ENCODE measurements around the gene CATSPER1.
"Not testable (repeated sequence)": the region's sequence is repeated elsewhere in the genome, so short reads cannot be mapped to it uniquely, and the experiment has no call there.

CATSPER1 gene

GRCh38 chr11:66020618-66021357 lies 5.5 kb downstream of the CATSPER1 start:
- in situ Hi-C loops (cut with MboI; ENCODE audit: low sequenced_read_pairs) = no loop called here

GRCh38 chr11:66020212-66020611 lies 6.1 kb downstream of the CATSPER1 start:
- in situ Hi-C loops (cut with MboI; ENCODE audit: low sequenced_read_pairs) = no loop called here

DNA sequence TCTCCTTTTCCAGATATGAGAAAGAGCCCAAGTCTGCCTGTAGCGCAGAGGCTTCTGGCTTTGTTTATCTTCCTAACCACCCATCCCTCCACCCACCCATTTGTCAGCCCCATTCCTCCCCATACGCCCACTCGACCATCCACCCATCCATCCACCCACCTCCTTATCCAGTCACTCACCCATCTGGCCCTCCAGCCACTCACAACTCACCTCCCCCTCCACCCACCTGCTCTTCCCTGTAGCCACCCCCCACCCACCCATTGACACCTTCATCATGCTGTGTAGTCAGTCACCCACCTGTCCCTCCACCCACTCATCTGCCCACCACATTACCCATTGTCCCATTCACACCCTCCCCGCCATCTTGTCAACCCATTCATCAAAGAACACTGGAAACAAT lies 9.0 kb downstream of the CATSPER1 start:
- in situ Hi-C loops (cut with MboI; ENCODE audit: low sequenced_read_pairs) = no loop called here

DNA sequence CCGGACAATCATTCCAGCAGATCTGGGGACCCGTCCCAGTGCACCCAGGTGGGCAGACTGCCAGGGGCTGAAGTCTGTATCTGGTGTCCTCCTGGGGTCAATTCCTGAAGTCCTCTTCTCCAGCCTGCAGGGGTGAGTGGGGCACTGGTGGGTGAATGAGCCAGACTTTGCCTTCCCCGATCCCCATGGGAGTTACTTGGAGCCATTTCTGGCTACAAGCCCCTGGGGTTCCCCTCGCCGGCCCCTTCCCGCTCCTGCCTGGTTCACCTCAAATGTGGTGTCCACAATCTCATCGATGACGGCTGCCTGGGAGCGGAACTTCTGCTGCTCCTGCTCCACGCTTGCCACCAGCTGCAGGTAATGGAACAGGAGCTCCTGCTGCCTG lies 9.5 kb downstream of the CATSPER1 start:
- in situ Hi-C loops (cut with MboI; ENCODE audit: low sequenced_read_pairs) = no loop called here

GRCh38 chr11:66015936-66016792 lies 10.1 kb downstream of the CATSPER1 start:
- in situ Hi-C loops (cut with MboI; ENCODE audit: low sequenced_read_pairs) = no loop called here

DNA sequence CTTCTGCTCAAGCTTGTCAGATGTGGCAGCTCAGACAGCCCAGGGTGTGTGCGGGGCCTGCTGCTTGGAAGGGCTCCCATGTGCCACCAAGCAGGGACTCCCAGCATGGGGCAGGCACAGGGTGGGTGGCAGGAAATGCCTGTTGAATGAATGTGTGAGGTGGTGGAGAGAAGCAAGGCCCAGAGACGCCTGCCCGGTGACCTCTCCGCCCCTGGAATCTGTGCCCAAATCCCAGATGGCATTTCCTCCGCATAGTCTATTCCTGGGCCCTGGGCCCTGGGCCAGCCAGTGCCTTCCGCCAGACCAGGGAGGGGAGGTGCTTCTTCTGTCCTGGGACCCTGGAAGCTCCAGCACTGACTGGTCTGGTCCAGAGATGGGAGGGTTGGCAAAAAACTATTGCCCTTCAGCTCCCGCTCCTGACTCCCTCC lies 10.8 kb downstream of the CATSPER1 start:
- in situ Hi-C loops (cut with MboI; ENCODE audit: low sequenced_read_pairs) = no loop called here

- in situ Hi-C loops (cut with MboI; ENCODE audit: low sequenced_read_pairs) = no loop called here
Measured at GRCh38 chr11:66014804-66015453, 11.3 kb downstream of the CATSPER1 start.

DNA sequence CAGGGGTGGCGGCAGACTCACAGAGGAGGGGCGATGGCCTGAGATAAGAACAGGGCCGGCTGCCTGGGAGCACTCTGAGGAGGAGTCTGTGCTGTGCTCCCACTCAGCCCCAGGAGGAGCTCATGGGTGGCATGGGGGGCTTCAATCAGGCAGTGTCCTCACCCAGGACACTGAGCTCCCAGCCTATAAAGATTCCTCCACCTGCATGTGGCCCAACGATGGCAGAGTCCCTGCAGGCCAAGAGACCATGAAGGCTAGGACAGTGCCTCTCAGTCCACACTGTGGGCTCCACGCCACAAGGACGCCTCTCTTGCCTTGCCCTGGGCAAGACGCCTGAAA lies 12.5 kb downstream of the CATSPER1 start:
- in situ Hi-C loops (cut with MboI; ENCODE audit: low sequenced_read_pairs) = no loop called here

- in situ Hi-C loops (cut with MboI; ENCODE audit: low sequenced_read_pairs) = no loop called here
Measured at GRCh38 chr11:66012946-66013761, 13.1 kb downstream of the CATSPER1 start.

- in situ Hi-C loops (cut with MboI; ENCODE audit: low sequenced_read_pairs) = no loop called here
Measured at GRCh38 chr11:66012371-66012945, 13.8 kb downstream of the CATSPER1 start.

DNA sequence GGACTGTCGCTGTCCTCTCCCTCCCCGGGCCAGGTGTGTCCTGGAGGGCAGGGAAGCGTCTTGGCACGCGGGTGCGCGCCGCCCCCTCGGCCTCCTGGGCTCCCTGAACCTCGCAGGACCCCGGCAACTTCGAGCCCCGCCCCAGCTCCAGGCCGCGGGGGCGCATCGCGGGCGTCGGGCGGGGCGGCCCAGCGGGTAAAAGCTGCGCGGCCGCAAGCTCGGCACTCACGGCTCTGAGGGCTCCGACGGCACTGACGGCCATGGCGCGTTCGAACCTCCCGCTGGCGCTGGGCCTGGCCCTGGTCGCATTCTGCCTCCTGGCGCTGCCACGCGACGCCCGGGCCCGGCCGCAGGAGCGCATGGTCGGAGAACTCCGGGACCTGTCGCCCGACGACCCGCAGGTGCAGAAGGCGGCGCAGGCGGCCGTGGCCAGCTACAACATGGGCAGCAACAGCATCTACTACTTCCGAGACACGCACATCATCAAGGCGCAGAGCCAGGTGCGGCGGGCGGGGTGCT lies 14.4 kb downstream of the CATSPER1 start, which contains the start of gene CST6:
CST6 (plus strand) TSS at position 224 of the 519 bp plus-strand sequence; CDS start at position 261, 37 bp downstream.
- in situ Hi-C loops (cut with MboI; ENCODE audit: low sequenced_read_pairs) = no loop called here

DNA sequence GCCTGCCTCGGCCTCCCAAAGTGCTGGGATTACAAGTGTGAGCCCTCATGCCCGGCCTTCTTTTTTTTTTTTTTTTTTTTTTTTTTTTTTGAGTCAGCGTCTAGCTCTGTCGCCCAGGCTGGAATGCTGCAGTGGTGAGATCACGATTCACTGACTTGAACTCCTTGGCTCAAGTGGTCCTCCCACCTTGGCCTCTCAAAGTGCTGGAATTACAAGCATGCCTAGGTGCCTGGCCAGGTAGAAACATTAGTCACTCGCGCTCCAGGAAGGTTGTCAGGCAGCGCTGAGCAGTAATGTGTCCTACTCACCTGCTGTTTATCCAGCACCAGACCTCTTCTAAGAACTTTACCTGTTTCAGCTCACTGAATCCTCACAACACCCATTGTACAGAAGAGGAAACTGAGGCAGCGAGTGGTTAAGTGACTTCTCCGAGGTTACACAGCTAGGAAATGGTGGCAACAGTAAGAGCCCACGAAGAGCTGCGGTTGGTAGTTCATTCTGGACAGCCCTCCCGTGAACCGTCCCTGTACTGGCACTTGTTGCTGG lies 15.0 kb downstream of the CATSPER1 start:
- in situ Hi-C loops (cut with MboI; ENCODE audit: low sequenced_read_pairs) = no loop called here

DNA sequence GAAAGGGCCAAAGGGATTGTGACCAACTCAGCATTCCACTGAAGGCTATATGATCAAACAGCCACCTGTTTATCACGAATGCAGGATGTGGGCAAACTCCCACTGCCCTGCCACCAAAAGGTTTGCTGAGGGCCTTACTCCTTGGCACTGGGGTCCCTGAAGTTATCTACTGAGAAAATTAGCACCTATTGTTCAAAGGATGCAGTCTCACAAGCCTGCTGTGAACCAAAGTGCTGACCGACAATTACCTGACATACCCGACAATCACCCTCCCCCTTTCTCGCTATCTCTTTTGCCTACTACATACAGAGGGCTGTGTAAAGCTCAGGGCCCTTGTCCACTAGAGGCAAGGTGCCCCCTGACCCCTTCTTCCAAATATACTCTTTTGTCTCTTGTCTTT lies 16.2 kb downstream of the CATSPER1 start:
- in situ Hi-C loops (cut with MboI; ENCODE audit: low sequenced_read_pairs) = not testable (repeated sequence)

DNA sequence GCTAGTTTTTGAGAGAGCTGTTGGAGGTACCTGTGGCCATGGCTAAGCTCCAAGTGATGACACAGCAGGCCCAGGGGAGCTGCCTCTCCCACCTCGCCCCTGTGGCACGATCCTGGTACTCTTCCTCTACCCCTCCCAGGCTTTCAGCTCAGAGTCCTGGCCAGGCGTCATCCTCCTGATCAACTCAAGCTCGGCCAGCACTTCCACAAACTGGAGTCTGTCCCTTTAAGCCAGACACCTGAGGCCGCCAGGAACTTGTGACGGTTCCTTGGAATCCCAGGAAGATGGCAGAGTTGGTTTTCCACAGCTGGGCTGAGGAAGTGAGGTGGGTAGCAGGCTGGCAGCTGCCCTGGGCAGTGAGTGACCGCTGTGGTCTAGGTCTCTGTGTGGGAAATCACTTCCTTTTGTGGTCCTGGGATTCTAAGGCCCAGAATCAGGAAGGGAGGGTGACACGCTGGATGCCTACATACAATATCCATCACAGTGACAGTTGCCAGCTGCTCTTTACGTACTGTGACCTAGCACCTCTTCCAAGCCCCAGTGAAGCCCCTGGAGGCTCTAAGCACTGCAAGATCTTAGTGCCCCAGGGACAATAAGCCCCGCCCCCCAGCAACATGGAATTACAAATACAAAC lies 17.7 kb downstream of the CATSPER1 start:
- in situ Hi-C loops (cut with MboI; ENCODE audit: low sequenced_read_pairs) = no loop called here

DNA sequence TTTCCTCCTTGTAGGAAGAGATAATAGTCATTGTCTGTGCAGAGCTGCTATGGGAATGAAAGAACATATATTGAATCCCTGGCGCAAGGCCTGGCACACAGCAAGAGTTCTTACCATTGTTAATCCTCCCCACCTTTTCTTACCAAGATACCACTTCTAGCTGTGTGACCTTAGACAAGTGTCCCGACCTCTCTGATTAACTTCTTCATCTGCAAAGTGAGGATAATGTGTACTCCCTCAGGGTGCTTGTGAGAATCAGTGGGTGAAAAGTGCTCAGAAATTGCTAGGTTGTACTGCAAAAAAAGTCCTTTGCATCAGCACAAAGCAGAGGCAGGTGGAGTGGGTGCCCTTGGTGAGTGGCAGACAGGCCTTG lies 18.2 kb downstream of the CATSPER1 start:
- in situ Hi-C loops (cut with MboI; ENCODE audit: low sequenced_read_pairs) = no loop called here

- in situ Hi-C loops (cut with MboI; ENCODE audit: low sequenced_read_pairs) = no loop called here
Measured at GRCh38 chr11:66007201-66007634, 19.1 kb downstream of the CATSPER1 start.

DNA sequence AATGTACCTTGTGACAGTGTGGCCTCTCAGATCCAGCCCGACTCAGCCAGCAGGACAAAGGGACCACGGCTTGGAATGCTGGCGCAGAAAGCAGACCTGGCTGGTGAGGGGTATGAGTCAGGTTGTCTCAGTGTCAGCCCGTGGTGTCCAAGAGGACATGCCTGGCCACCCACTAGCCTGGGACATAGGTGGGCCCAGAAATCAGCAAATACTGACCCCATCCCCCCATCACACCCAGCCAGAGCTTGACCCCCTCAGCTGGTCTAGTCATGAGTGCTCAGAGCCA lies 19.4 kb downstream of the CATSPER1 start:
- in situ Hi-C loops (cut with MboI; ENCODE audit: low sequenced_read_pairs) = no loop called here

DNA sequence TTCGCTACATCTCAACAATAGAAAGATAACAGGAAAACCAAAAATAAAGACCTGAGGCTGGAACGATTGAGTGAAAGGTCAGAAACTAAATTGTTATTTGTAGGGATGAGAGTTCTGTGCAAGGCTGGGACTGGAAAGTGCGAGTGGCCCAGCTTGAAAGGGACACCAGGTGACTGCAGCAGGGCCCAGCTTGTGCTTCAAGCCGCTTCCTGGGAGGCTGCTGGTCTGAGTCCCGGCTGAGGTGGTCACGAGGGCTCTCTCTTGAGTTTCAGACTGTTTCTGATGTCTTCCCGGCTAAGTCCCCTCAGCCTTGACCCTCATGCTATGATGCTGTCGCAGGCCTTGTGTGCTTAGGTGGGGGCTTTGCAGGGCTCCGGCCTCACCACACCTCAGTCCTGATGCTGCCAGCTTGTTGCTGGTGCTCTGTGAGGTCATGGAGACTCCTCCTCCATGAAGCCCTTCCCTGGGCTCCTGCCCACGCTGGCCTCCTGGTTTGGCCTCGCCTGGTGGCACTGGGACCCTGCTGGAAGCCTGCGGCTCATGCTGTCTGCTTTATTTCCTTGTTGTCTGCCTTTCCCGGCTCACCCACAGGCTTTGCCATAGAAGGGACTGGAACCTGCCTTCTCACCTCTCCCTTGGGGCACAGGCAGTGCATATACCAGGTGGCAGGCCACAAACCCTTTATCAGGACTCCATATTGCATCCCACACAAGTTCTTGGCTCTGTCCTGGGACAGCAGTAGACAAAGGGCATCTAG lies 20.0 kb downstream of the CATSPER1 start:
- in situ Hi-C loops (cut with MboI; ENCODE audit: low sequenced_read_pairs) = no loop called here

DNA sequence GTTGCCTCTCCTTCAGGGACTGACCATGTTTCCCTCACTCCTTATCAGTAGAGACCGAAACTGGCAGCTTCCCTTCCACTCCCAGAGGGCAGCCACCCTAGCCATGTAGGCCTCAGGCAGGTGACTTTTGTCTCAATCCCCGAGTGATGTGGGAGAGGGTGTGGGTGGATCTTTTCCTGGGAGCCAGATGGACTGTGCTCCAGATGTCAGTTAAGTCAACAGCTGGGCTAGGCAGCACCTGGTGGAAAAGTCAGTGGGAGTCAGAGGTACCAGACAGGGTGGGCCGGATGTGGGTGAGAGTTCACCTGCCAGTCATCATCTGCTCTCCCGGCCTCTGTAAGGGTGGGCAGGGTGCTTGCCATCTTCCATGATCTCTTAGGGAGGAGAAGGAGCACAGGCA lies 22.1 kb downstream of the CATSPER1 start:
- in situ Hi-C loops (cut with MboI; ENCODE audit: low sequenced_read_pairs) = no loop called here

Measured in HL-60/S4 (cell line).